SKM-1 (cell line): ENCODE measurements around the gene CROCC2.

Experiments used
- DNase-seq: peaks from one replicate; lab custom pipeline; 2025; ENCODE audit not compliant: unreplicated experiment; lab: John Stamatoyannopoulos, UW

The CROCC2 gene

GRCh38 chr2:240955306-240956170 lies 49.4 kb downstream of the CROCC2 start:
- no peak for DNase-seq

- no peak for DNase-seq
These were observed 50.2 kb downstream of the CROCC2 start for GRCh38 chr2:240956171-240956934.

- no peak for DNase-seq
These were observed 51.0 kb downstream of the CROCC2 start for GRCh38 chr2:240956935-240957655.

GRCh38 chr2:240957656-240958365 lies 51.7 kb downstream of the CROCC2 start:
- no peak for DNase-seq

GRCh38 chr2:240958366-240959213 lies 52.5 kb downstream of the CROCC2 start:
- DNase-seq, result no peak

DNA sequence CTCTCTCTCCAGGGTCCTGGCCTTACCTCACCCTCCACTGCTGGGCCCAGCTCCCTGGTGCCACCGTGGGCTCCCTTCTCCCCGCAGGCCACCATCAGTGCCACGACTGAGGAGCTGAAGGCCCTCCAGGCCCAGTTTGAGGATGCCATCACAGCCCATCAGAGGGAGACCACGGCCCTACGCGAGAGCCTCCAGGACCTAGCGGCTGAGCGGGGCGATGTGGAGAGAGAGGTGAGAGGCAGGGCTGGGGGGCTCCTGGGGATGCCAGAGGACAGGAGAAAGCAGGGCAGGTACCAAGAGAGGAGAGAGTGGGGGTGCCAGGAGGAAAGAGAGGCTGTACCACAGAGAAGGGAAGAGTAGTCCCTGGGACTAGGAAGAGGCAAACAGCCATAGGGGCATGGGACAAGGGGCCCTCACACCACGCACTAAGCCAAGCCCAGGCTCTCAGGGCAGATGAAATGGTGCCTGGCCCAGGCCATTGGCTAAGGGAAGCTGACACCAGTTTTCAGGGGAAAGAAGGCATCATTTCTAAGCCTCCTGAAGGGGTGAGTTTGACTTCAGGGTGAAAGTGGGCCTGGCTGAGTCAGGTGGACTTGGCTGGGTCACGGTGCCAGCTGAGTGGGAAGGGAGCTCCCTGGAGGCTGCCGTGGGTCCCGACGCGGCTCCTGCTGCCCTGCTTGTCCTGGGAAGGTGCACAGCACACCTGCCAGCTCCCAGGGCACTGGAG lies 53.2 kb downstream of the CROCC2 start:
- DNase-seq, result no peak

DNA sequence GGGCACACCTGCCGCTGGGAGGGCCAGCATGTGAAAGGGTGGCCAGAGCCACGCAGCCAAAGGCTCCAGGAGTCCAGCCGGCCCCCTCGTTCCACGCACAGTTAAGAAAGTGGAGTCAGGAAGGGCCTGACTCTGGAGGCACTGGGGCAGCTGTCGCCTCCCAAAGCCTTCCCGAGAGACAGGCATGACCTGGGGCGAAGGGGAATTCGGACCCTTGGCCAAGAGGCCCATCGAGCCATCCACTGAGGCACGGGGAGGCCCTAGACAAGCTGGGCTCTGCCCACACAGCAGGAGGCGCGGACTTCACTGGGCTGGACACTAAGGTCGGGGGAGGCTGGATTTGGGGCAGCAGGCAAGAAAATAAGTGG lies 53.8 kb downstream of the CROCC2 start:
- DNase-seq, result no peak

- peak; percentile 90 for DNase-seq
These were observed 54.3 kb downstream of the CROCC2 start for GRCh38 chr2:240960309-240960970.

DNA sequence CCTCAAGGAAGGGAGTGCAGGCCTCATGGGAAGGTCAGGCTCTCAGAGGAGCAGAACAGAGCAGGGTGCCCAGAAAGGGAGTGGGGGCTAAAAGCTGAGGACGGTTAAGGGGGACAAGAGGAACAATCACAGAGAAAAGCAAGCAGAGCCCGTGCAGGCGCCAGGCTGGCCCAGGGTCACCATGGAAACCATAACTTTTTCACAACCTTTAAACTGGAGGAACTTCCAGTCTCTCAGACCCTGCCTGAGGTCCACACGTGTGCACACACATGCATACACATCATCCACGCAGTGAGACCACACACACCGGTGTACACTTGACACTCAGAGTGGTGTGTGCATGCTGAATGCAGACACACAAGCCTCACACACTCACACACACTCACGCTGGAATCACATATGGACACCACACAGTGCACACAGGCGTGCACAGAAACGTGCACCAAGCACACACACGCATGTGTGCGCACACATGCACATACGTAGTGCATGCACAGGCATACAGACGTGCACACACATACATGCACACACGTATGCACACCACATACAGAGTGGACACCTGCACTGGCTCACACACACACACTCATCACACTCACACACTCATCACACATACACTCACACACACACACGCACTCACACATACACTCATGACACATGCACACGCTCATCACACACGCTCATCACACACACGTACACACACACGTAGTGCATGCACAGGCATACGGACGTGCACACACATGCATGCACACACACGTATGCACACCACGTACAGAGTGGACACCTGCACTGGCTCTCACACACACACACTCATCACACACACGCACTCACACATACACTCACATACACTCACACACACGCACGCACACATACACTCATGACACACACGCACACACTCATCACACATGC lies 55.1 kb downstream of the CROCC2 start:
- DNase-seq, result peak; percentile 90

- DNase-seq, result no peak
These were observed 55.8 kb downstream of the CROCC2 start for GRCh38 chr2:240961910-240962299.

GRCh38 chr2:240962300-240963064 lies 56.3 kb downstream of the CROCC2 start:
- DNase-seq, result no peak

DNA sequence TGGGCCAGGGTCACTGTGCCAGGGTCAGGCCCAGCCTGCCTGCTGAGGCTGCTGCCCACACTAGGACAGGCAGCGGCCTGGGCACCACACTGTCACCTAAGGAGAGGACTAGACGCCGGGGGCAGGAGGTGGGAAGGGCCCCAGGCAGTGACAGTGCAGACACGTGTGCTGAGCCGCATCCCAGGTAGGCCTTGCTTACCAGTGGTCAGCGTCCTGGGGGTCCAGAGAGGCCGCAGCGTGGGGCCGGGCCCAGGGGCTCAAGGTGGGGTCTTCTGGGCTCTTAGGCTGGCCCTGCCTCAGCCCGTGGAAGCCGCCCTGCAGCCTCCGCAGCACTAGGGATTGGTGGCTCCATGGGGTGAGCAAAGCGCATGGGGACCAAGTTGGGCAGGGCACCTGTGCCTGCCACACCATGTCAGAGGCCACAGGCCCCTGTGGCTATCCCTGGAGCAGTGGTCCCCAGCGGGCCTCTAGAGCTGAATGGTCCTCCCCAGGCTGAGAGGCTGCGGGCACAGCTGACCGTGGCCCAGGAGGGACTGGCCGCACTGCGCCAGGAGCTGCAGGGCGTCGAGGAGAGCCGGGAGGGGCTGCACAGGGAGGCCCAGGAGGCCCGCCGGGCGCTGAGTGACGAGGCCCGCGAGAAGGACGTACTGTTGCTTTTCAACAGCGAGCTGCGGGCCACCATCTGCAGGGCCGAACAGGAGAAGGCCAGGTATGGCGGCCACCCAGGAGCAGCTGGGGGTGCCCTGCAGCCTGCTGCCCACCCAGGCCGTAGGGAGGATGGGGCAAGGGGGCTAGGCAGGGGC lies 57.1 kb downstream of the CROCC2 start:
- no peak for DNase-seq

DNA sequence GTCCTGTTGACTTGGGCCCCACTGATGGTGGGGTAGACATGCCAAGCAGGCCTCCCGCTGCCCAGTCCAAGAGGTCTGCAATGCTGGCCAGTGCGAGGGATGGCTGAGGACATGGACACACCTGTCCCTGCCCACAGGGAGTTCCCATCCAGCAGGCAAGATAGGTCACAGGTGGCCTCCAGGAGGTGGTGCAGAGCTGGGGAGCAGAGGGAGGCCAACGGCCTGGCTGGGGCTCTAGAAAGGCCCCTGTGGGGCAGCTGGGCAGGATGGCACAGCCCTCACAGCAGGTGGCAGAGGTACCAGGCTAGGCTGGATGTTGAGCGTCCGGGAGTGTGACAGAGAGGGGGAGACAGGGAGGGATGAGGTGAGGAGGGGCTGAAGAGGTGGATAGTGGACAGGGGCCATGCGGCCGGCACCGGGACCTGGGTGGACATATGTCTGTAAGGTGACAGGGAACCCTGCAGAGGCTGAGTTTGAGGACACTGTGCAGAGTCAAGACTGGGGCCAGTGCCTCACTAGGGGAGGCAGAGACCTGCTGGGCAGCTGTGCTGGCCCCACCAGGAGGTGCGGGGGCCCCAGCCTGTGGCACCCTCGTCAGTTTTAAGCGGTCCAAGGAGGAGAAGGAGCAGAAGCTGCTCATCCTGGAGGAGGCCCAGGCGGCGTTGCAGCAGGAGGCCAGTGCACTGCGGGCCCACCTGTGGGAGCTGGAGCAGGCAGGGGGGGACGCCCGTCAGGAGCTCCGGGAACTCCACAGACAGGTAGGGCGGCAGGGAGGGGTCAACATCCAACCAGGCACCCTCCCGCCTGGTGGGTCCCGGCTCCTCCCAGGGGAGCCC lies 58.0 kb downstream of the CROCC2 start:
- no peak for DNase-seq

DNA sequence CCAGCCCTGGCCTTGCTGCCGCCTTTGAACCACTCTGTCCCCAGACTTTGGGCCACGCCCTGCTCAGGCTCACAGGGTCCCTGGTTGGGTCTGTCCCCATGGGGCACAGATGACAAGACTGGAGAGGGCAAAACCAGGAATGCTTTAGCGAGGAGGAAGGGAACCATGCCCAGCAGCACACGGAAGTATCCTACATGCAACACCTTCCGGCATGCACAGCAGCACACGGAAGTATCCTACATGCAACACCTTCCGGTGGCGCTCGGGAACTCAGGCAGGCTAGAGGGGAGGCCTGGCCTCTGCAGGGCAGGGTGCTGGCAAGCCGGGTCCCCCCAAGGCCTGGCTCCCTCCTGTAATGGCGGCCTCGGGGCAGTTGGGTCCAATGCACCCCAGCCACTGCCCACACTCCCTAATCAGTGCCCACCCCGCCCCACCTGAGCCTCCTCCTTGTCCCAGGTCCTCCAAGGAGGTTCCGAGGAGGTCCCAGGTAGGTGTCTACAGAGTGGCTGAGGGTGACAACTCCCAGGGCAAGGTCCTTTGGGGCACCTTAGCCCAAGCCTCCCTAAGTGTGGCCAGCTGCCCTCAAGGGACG lies 58.7 kb downstream of the CROCC2 start:
- DNase-seq, result no peak

DNA sequence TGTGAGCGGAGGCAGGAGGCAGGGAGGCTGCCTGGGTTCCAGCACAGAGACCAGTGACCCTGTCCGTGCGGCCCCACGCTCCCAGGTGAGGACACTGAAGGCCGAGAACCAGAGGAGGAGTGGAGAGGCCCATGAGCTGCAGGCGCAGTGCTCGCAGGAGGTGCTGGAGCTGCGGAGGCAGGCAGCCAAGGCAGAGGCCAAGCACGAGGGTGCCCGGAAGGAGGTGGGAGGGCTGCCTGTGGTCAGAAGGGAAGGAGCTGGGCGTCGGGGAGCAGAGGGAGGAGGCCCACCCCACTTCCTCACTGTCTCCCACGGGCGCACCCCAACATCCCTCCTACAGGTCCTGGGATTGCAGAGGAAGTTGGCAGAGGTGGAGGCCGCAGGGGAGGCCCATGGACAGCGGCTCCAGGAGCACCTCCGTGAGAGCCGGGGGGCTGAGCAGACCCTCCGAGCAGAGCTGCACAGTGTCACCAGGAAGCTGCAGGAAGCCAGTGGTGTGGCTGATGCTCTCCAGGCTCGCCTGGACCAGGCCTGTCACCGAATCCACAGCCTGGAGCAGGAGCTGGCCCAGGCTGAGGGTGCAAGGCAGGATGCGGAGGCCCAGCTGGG lies 59.3 kb downstream of the CROCC2 start:
- no peak for DNase-seq
